GM12878 (cell line): ENCODE measurements around the gene BRAT1. TPM values are rescaled to one million over a fixed set of nuclear protein-coding genes. Genes with fewer than 3 reads are reported as not detected.
A peak's percentile ranks its signal among the peaks of the same experiment; 100 is the strongest.

Experiments
- ATAC-seq: fragments of 200-7000 bp; cut with Tn5 transposase; 3 replicates; pipeline ENCODE4 v1.9.1; 2020; ENCODE audit warnings: mild to moderate bottlenecking, moderate library complexity
- BruUV-seq: library from RNA; stranded (reverse); fragments of 400-500 nt; replicated peaks from 2 replicates; lab custom pipeline; 2021; lab: Mats Ljungman, UMichigan
- CTCF ChIA-PET: fragments of 300-600 bp; sonication (Branson Sonifier 250); formaldehyde crosslinking; extraction: SDS; loops from one replicate; lab custom pipeline; 2021; ENCODE audit warnings: inconsistent platforms; lab: Yijun Ruan, JAX
- POLR2A ChIA-PET: fragments of 350-600 bp; formaldehyde crosslinking; extraction: SDS; loops from one replicate; lab custom pipeline; 2021; ENCODE audit warnings: inconsistent platforms; lab: Charles Lee
- RAD21 ChIA-PET: fragments of 300-600 bp; sonication (Branson Sonifier 250); formaldehyde crosslinking; loops from one replicate; lab custom pipeline; 2023; ENCODE audit warnings: antibody characterized with exemption; ENCODE audit not compliant: unreplicated experiment; lab: Charles Lee
- SMC1A ChIA-PET: fragments of 300-600 bp; sonication (Branson Sonifier 250); formaldehyde crosslinking; loops from one replicate; lab custom pipeline; 2023; ENCODE audit not compliant: unreplicated experiment, uncharacterized antibody; lab: Charles Lee
- DNase-seq: peaks from one replicate; pipeline ENCODE4 v3.0.0-alpha.2; 2011; ENCODE audit warnings: low read depth, low spot score
- FAIRE-seq: peaks from 3 replicates; lab custom pipeline; 2011; peaks lifted over from hg19 to GRCh38; lab: Jason Lieb, UNC
- H2AFZ ChIP-seq: 2 replicates; pipeline ENCODE4 v1.6.0; 2011; ENCODE audit warnings: low read depth, low read length, control low read depth; ENCODE audit not compliant: control insufficient read depth
- H3K27ac ChIP-seq: 2 replicates; pipeline ENCODE4 v1.5.1; 2011; ENCODE audit warnings: control low read depth; ENCODE audit not compliant: control insufficient read depth, insufficient read depth
- H3K27me3 ChIP-seq, 2 experiments: replicated peaks in 1 of 2; 2 replicates each; pipeline versions ENCODE4 v1.6.0 to v1.6.1; 2011; ENCODE audit warnings: low read length in 1 of 2; ENCODE audit not compliant: control insufficient read depth in 2 of 2, insufficient read depth in 2 of 2
- H3K36me3 ChIP-seq, 2 experiments: 2 replicates each; pipeline ENCODE4 v1.5.1; 2011; ENCODE audit warnings: low read length in 1 of 2; ENCODE audit not compliant: control insufficient read depth in 2 of 2, insufficient read depth in 2 of 2
- H3K4me1 ChIP-seq: 2 replicates; pipeline ENCODE4 v1.6.1; 2011; ENCODE audit warnings: mild to moderate bottlenecking, low read length, moderate library complexity, mixed read lengths; ENCODE audit not compliant: control insufficient read depth, insufficient read depth
- H3K4me2 ChIP-seq: 2 replicates; pipeline ENCODE4 v1.6.0; 2011; ENCODE audit warnings: control low read depth; ENCODE audit not compliant: control insufficient read depth, insufficient read depth
- H3K4me3 ChIP-seq: fragments of 200-600 bp; sonication (generic); 2 replicates; pipeline ENCODE4 v1.5.1; 2016
- H3K79me2 ChIP-seq: 2 replicates; pipeline ENCODE4 v1.6.0; 2011; ENCODE audit warnings: low read length; ENCODE audit not compliant: control insufficient read depth, insufficient read depth
- H3K9ac ChIP-seq: 2 replicates; pipeline ENCODE4 v1.8.0; 2011; ENCODE audit warnings: low read length, control low read depth, mixed read lengths; ENCODE audit not compliant: control insufficient read depth, insufficient read depth
- H3K9me3 ChIP-seq: replicated peaks from 3 replicates; pipeline ENCODE4 v1.5.1; 2011; ENCODE audit warnings: mild to moderate bottlenecking, low read length; ENCODE audit not compliant: control insufficient read depth, insufficient read depth
- H4K20me1 ChIP-seq: 2 replicates; pipeline ENCODE4 v1.6.0; 2011; ENCODE audit not compliant: control insufficient read depth, insufficient read depth
- BCLAF1 ChIP-seq: fragments of 450-650 bp; IDR thresholded peaks from 2 replicates; pipeline ENCODE4 v1.6.1; 2017; ENCODE audit warnings: antibody characterized with exemption, mild to moderate bottlenecking, moderate library complexity
- CBFB ChIP-seq: IDR thresholded peaks from 2 replicates; pipeline ENCODE4 v1.6.1; 2016; ENCODE audit warnings: antibody characterized with exemption, low read depth
- CUX1 ChIP-seq: IDR thresholded peaks from 2 replicates; pipeline ENCODE4 v1.6.1; 2012; ENCODE audit warnings: improper control_type of control experiment, low read depth, low read length; ENCODE audit not compliant: insufficient replicate concordance
- FOXK2 ChIP-seq: fragments of 450-650 bp; IDR thresholded peaks from 2 replicates; pipeline ENCODE4 v1.6.1; 2017; ENCODE audit warnings: mild to moderate bottlenecking, moderate library complexity
- FOXM1 ChIP-seq: IDR thresholded peaks from 2 replicates; pipeline ENCODE4 v1.6.1; 2012; ENCODE audit warnings: low read depth, mild to moderate bottlenecking, inconsistent platforms, low read length, moderate library complexity
- MYC ChIP-seq: IDR thresholded peaks from 2 replicates; pipeline ENCODE4 v1.6.1; 2011; ENCODE audit warnings: mild to moderate bottlenecking, low read length, moderate library complexity, inconsistent platforms; ENCODE audit not compliant: insufficient read depth, insufficient replicate concordance, insufficient read length, severe bottlenecking
- RFX5 ChIP-seq: IDR thresholded peaks from 2 replicates; pipeline ENCODE4 v1.6.1; 2011; ENCODE audit warnings: low read depth, low read length, improper control_type of control experiment
- SKIL ChIP-seq: fragments of 450-650 bp; IDR thresholded peaks from 2 replicates; pipeline ENCODE4 v1.6.1; 2017; ENCODE audit warnings: mild to moderate bottlenecking, low read depth, inconsistent platforms; ENCODE audit not compliant: poor library complexity, severe bottlenecking
- WGBS: methylation state at CpG from one replicate; pipeline ENCODE4 v1.1.6; 2016; ENCODE audit warnings: low lambda C conversion rate; ENCODE audit not compliant: insufficient replicate concordance, insufficient coverage; ENCODE audit errors: missing lambda C conversion rate; 5-methylcytosine and 5-hydroxymethylcytosine counted together
- in situ Hi-C: fragments of 300-500 bp; cut with MboI; formaldehyde crosslinking; loops from 9 replicates; pipeline ENCODE4 v1.14.3; 2018; ENCODE audit warnings: mixed read lengths
- intact Hi-C: fragments of 100-400 bp; cut with micrococcal nuclease; formaldehyde crosslinking; loops from one replicate; pipeline ENCODE4 v1.14.2; 2022; ENCODE audit not compliant: unreplicated experiment
- polyA plus RNA-seq, 11 experiments: library from polyadenylated mRNA; depleted of rRNA in 4 of 11; unstranded in 6 of 11; stranded (reverse) in 5 of 11; fragments of >200 nt; fragmentation: Nextera tagmentation in 4 of 11; fragmentation: Illumina TruSeq in 1 of 11; extraction: Ambion mirVana in 4 of 11; extraction: Trizol in 1 of 11; gene quantifications; 1 replicate in 1 of 11; 2 replicates in 10 of 11; pipeline versions ENCODE4 v1.2.1 to v1.2.3, GENCODE V29; 2011 to 2016; ENCODE audit warnings: inconsistent platforms in 2 of 11, missing spikeins in 2 of 11, low read depth in 1 of 11
- total RNA-seq, 4 experiments: library from RNA; depleted of rRNA in 3 of 4; stranded (reverse); fragments of >200 nt in 3 of 4; fragmentation: Illumina TruSeq in 1 of 4; extraction: Trizol in 1 of 4; gene quantifications; 2 replicates each; pipeline versions ENCODE4 v1.2.1 to v1.2.3, GENCODE V29; 2013 to 2021

The BRAT1 gene
- total and polyA plus RNA-seq, 10 of the 15 experiments (the other 5 are each of a cell fraction or from before 2014, with no cell fraction given): 0.13 to 53.3 (median 16.0) TPM

- TF ChIP-seq BCLAF1 (no peak), MYC (no peak), FOXK2 (no peak)
Observed at GRCh38 chr7:2522780-2523433, 32.4 kb downstream of the BRAT1 start (continued).

GRCh38 chr7:2521952-2522591 lies 33.3 kb downstream of the BRAT1 start:
- DNase-seq (no peak), FAIRE-seq (no peak), ATAC-seq (peak; percentile 71)
- Histone ChIP-seq H3K4me1 (peaks cover 21% of the 10 kb centered on the region), H4K20me1 (no peaks in the 10 kb centered on the region), H2AFZ (no peak overlapping the region), H3K4me3 (no peak overlapping the region), H3K9ac (no peak overlapping the region), H3K79me2 (no peaks in the 10 kb centered on the region), H3K27ac (no peak overlapping the region), H3K9me3 (no peaks in the 10 kb centered on the region), H3K4me2 (peak overlapping the region; percentile 64; the same call in 1 of the 2 replicates), H3K36me3 (no peaks in the 10 kb centered on the region), H3K27me3 (peaks cover 0 to 11% of the 10 kb centered on the region in 2 experiments; a peak in 3 of 4 replicates)
- intact Hi-C loops (no loop called here), in situ Hi-C loops (no loop called here)
- ChIA-PET POLR2A (interaction anchor here (0.6 to 2.3 kb wide), 3 partner anchors 8 to 70 kb away, joined by 5 to 8 read pairs (median 6); no protein-coding TSS in a partner anchor), SMC1A (interaction anchor here (1.5 kb wide), 1 partner anchor 45 kb away, joined by 9 read pairs; no protein-coding TSS in a partner anchor), RAD21 (interaction anchor here (0.8 to 1.5 kb wide), 3 partner anchors 38 to 45 kb away, joined by 3 to 4 read pairs (median 3); no protein-coding TSS in a partner anchor), CTCF (interaction anchor here (1.3 to 2.2 kb wide), 2 partner anchors 44 to 45 kb away, joined by 4 to 7 read pairs; no protein-coding TSS in a partner anchor)
- no TSS peak for BruUV-seq
- WGBS: 6% methylated on average over 9 of the region's 17 CpGs
- TF ChIP-seq CUX1 (no peak), RFX5 (no peak), CBFB (no peak; the same call in 1 of the 2 replicates), SKIL (no peak), FOXM1 (no peak)
